Middle frontal gyrus (tissue), 1 donor: ENCODE results near the gene TMEM53.

Source experiments
- DNase-seq: peaks from one replicate; pipeline ENCODE4 v3.0.0-alpha.2; 2015; ENCODE audit warnings: low spot score; ENCODE audit errors: extremely low spot score

The TMEM53 gene

GRCh38 chr1:44604157-44604955, 69.9 kb downstream of the TMEM53 start:
- DNase-seq, result no peak

- DNase-seq, result no peak
These were observed 70.6 kb downstream of the TMEM53 start for GRCh38 chr1:44603718-44604117.
